NCI-H2196 treated with DMSO at 0.1 percent for 48 hours (cell line): Measurements from ENCODE around the gene STX10.
A peak's percentile ranks its signal among the peaks of the same experiment; 100 is the strongest.
"Not testable (repeated sequence)": the region's sequence is repeated elsewhere in the genome, so short reads cannot be mapped to it uniquely, and the experiment has no call there.

Source experiments
- DNase-seq: peaks from one replicate; lab custom pipeline; 2025; ENCODE audit not compliant: unreplicated experiment; lab: John Stamatoyannopoulos, UW

STX10 gene, protein sequence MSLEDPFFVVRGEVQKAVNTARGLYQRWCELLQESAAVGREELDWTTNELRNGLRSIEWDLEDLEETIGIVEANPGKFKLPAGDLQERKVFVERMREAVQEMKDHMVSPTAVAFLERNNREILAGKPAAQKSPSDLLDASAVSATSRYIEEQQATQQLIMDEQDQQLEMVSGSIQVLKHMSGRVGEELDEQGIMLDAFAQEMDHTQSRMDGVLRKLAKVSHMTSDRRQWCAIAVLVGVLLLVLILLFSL

DNA sequence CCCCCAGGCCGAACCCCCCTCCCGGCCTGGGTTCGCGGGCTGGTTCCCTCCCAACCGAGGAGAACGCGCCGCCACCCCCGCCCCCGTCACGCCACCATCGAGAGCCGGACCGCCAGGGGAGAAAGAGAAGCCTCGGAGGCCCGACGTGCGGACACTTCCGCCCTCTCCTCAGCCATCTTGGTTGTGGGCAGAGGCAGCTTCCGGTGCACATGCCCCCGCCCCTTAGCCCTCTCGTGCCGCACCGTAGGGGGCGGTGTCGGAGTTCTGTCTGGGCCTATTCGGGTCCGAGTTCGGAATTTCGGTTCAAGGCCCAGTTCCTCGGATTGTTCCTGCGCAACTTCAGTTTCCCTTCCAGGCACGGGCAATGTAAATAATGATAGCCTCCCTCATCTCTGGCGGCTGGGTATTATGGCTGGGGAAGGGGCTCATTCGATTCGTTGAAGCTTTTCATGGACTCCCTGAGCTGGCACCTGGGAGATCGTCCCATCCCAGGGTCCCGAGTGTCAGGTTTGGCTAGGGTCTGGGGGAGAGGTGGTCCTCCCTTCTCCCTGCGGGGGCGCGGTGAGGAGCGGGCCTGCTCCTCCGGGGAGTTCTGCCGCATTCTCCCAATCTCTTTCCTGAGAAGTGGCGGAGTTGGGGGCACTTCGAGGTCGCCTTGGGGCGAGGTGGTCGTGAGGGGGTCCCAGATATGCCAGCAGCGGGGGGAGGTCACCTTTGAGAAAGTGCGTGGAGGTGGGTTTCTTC, at the start of gene STX10, which contains the start of gene IER2:
TSS of gene STX10 (minus strand) at position 189 of the 744 bp plus-strand sequence. CDS start 202 bp downstream, outside the sequence.
TSS of gene IER2 (plus strand) at position 225 of the 744 bp plus-strand sequence. CDS start 2,776 bp downstream, outside the sequence.
- peak; percentile 94 for DNase-seq

GRCh38 chr19:13198634-13199033, 48.5 kb upstream of the STX10 start:
- no peak for DNase-seq

GRCh38 chr19:13195678-13196077, 45.5 kb upstream of the STX10 start:
- no peak for DNase-seq

GRCh38 chr19:13190781-13191540, 40.8 kb upstream of the STX10 start:
- DNase-seq, result no peak

DNA sequence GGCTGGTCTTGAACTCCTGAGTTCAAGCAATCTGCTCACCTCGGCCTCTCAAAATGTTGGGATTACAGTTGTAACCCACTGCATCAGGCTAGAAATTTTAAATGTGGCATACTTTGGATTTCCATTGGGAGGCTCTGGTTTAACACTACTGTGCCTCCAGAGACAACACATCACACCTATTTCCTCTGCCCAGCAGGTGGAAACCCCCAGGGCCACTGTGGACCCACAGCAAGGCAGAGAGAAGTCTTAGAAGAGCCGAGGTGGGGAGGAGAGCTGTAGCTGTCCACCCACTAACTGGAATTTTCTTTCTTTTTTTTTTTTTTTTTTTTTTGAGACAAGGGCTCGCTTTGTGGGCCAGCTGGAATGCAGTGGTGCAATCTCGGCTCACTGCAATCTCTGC, 39.4 kb upstream of the STX10 start:
- no peak for DNase-seq

GRCh38 chr19:13187419-13187818, 37.2 kb upstream of the STX10 start:
- DNase-seq, result no peak

DNA sequence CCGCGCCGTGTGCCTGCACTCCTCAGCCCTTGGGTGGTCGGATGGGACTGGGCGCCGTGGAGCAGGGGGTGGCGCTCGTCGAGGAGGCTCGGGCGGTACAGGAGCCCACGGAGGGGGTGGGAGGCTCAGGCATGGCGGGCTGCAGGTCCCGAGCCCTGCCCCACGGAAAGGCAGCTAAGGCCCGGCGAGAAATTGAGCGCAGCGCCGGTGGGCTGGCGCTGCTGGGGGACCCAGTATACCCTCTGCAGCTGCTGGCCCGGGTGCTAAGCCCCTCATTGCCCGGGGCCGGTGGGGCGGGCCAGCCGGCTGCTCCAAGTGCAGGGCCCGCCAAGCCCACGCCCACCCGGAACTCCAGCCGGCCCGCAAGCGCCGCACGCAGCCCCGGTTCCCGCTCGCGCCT, 36.5 kb upstream of the STX10 start:
- DNase-seq, result not testable (repeated sequence)

- DNase-seq, result not testable (repeated sequence)
Measured at GRCh38 chr19:13185763-13186657, 35.8 kb upstream of the STX10 start.

GRCh38 chr19:13184926-13185325, 34.8 kb upstream of the STX10 start:
- not testable (repeated sequence) for DNase-seq

- DNase-seq, result no peak
Measured at GRCh38 chr19:13181747-13182388, 31.7 kb upstream of the STX10 start.

DNA sequence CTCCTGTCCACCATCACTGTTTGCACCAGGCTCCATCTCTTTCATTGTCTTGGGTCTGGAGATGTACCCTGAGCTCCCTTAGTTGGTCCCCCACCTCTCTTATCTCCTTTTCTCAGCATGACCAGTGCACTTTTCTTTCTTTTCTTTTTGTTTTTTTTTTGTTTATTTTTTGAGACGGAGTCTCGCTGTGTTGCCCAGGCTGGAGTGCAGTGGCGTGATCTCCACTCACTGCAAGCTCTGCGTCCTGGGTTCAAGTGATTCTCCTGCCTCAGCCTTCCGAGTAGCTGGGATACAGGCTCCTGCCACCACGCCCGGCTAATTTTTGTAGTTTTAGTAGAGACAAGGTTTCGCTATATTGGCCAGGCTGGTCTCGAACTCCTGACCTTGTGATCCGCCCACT, 28.1 kb upstream of the STX10 start:
- not testable (repeated sequence) for DNase-seq

DNA sequence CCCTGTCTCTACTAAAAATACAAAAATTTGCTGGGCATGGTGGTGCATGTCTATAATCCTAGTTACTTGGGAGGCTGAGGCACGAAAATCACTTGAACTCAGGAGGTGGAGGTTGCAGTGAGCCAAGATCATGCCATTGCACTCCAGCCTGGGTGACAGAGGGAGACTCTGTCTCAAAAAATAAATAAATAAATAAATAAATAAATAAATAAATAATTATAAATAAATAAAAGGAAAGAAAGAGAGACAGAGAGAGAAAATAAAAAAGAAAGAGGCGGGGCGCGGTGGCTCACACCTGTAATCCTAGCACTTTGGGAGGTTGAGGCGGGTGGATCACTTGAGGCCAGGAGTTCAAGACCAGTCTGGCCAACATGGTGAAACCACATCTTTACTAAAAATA, 27.4 kb upstream of the STX10 start:
- not testable (repeated sequence) for DNase-seq

- DNase-seq, result no peak
Measured at GRCh38 chr19:13176345-13176744, 26.2 kb upstream of the STX10 start.

GRCh38 chr19:13173139-13173737, 23.1 kb upstream of the STX10 start:
- no peak for DNase-seq

DNA sequence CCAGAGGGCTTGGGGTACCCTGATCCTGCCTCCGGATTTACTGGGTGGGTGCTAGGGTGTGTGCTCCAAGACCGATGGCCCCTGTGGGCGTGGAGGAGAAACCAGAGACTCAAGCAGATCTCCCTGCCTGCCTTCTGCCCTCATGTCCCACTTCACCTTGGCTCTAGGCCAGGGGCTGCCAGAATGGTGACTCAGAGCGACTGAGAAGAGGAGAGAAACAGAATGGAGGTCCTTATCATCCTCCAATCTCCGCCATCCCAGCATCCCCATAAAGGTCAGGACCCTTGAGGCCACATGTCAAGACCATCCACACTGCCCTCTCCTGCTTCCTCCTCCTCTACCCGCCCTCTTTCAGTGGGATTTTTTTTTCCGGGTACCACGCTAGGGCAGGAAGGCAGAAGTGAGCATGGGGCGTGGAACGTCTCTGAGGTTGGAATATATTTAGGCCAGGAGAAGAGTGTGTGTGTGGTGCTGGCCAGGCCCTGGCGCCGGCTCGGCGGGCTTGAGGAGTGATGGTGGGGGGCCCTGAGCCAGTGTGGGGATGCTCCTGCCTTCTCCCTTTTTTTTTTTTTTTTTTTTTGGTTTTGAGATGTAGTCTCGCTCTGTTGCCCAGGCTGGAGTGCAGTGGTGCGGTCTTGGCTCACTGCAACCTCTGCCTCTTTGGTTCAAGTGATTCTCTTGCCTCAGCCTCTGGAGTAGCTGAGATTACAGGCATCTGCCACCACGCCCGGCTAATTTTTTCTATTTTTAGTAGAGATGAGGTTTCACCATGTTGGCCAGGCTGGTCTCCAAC, 22.4 kb upstream of the STX10 start:
- peak; percentile 54 for DNase-seq

DNA sequence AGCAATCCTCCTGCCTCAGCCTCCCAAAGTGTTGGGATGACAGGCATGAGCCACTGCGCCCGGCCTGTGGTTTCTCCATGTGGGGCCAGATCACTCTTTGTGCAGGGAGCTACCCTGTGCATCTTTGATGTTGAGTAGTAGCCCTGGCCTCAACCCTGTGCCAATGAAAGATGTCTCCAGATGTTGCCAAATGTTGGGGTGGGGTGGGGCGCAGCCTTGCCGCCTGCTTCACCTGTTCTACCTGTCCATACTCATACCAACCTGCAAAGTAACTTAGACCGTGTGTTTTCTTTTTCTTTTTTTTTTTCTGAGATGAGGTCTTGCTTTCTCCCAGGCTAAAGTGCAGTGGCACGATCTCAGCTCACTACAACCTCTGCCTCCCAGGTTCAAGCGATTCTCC, 21.0 kb upstream of the STX10 start:
- no peak for DNase-seq

GRCh38 chr19:13169769-13170168, 19.6 kb upstream of the STX10 start:
- DNase-seq, result no peak

DNA sequence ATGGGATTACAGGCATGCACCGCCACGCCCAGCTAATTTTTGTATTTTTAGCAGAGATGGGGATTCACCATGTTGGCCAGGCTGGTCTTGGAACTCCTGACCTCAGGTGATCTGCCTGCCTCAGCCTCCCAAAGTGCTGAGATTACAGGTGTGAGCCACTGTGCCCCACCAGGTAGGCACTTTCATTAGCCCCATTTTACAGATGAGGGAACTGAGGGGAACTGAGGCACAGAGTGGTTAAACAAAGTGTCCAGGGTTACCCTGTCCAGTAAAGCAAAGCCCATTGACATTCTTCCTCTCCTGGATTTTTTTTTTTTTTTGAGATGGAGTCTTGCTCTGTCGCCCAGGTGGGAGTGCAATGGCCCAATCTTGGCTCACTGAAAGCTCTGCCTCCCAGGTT, 16.0 kb upstream of the STX10 start:
- DNase-seq, result not testable (repeated sequence)
